GM18526 (cell line): ENCODE data around the gene MTRR.

Experiments
- POLR2A ChIP-seq: IDR thresholded peaks from 3 replicates; pipeline ENCODE4 v1.6.1; 2011; ENCODE audit not compliant: insufficient read length; ENCODE audit errors: extremely low read depth

The MTRR gene

GRCh38 chr5:7851240-7851592 is 17.7 kb upstream of the MTRR start:
- no peak for TF ChIP-seq POLR2A

DNA sequence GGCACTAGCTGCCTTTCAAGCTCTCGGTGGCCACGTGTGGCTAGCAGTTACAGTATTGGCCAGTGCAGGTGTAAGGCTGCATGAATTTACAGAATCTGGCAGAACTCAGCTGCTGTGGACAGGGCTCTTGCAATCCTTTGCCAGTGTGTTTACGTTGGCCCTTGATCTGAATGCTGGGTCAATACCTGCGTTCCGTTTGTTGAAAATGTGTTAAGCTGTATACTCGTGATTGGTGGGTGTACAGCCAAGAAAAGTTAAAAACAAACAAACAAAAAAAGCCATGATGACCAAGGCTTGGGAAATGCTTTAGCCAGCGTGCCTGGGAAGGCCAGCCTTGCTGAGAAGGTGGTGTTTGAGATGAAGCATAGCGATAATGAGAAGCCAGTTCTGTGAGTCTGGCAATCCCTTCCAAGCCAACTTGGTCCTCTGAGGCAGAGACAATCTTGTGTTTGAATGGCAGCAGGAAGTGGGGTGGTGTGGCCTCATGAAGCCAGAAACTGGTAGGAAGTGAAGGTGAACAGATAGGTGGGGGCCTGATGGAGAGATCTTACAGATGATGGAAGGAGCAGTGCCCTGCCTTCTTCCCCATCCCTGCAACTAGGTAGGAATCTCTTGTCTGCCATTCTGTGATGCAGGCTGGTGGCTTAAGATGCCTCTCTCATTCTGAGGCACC is 17.2 kb upstream of the MTRR start:
- TF ChIP-seq POLR2A = no peak

- TF ChIP-seq POLR2A = no peak
Measured at GRCh38 chr5:7852542-7852941, 16.4 kb upstream of the MTRR start.

- TF ChIP-seq POLR2A = no peak
Measured at GRCh38 chr5:7852988-7853387, 16.0 kb upstream of the MTRR start.

- TF ChIP-seq POLR2A = no peak
Measured at GRCh38 chr5:7855611-7856010, 13.3 kb upstream of the MTRR start.

DNA sequence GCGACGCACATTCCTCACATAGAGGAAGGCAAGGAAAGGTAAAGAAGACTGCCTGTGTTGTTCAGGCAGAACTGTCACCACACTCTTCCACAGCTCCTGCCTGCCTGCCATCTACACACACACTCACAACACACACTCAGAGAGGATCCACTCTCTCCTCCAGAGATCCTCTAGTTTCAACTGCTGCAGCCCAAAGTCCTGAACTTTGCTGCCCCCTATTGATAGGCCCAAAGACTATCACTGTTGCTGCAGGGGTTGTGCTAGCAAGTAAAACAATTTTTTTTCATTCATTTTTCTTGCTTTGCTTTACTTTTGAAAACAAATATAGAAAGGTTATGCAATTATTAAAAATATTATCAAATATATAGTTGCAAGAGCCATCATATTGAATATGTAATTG is 12.1 kb upstream of the MTRR start:
- no peak for TF ChIP-seq POLR2A

DNA sequence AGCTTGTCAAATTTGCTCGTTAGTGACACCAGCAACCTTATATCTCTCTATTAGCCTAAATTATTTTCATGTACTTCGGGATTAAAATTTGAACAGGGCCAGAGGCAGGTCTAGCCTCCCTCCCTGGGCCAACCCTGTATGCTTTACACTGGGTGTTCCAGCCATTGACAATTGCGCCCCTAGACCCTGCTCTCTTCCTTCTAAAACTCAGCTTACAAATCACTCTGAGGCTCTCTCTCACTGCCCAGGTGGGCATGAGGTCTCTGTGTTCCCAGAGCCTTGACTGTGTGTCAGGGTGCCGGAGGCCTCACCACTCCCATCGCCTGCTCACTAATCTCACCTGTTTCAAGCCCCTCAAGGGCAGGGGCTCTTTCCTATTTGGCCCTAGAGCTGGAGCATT is 11.6 kb upstream of the MTRR start:
- no peak for TF ChIP-seq POLR2A

- no peak for TF ChIP-seq POLR2A
Measured at GRCh38 chr5:7857926-7858632, 10.9 kb upstream of the MTRR start.

DNA sequence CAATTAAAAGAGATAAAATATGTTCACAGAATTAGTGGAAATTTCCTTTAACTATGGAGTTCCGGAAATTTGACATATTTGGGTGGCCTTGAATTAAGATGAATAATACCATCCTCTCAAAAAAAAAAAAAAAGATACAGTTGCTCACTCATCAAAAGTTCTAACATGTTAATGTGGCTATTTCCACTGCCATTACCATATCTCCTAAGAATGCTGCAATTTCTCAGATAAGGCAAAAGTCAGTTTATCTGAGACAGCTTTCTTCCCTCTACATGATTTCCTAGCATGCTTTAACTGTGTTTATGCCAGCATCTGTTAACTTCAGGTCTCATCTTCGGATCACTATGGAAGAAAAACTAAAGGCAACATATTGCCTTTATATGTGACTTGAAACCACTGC is 2.8 kb upstream of the MTRR start:
- no peak for TF ChIP-seq POLR2A

GRCh38 chr5:7867260-7867659 is 1.7 kb upstream of the MTRR start:
- TF ChIP-seq POLR2A = no peak

GRCh38 chr5:7868427-7868772 is 548 bp upstream of the MTRR start:
- TF ChIP-seq POLR2A = no peak

GRCh38 chr5:7869474-7870136 is 657 bp downstream of the MTRR start:
- no peak for TF ChIP-seq POLR2A

- no peak for TF ChIP-seq POLR2A
Measured at GRCh38 chr5:7871653-7872052, 2.7 kb downstream of the MTRR start.

GRCh38 chr5:7872517-7873130 is 3.7 kb downstream of the MTRR start:
- TF ChIP-seq POLR2A = no peak

- TF ChIP-seq POLR2A = no peak
Measured at GRCh38 chr5:7873216-7873615, 4.3 kb downstream of the MTRR start.

DNA sequence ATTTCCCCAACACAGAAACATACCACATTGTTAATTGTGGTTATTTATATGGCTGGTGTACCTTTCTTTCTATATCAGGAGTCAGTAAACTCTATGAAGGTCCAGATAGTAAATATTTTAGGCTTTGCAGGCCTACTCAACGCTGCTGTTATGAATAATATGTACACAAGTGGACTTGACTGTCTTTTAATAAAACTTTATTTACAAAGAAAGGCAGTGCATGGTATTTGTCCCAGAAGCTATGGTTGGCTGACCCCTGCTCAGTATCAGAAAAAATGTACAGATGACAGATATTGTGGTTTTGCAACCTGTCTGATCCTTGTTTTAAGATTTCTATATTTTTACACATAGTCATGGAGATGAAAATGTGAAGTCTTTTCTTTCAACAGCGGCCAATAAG is 5.7 kb downstream of the MTRR start:
- no peak for TF ChIP-seq POLR2A

GRCh38 chr5:7875151-7875550 is 6.2 kb downstream of the MTRR start:
- no peak for TF ChIP-seq POLR2A

DNA sequence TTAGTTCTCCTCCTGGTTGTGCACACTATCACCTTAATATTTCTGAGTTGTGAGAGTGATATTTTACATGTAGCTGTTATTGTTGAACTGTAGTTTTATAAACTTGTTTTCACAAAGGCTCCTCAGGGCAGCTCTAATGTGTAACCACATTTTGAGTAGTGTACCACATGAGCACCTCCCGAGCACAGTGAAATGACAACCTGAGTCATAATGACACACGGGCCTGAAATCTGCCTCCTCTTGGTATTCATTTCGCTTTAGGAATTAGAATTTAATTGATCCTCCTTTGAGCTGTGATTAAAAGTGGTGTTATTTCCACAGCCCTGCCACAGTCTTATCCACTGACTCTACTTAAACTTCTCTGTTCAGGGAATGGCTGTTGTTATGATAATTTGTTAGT is 7.9 kb downstream of the MTRR start:
- no peak for TF ChIP-seq POLR2A
